EH (cell line): ENCODE results near the gene PIM2.
"Not testable (repeated sequence)": the region's sequence is repeated elsewhere in the genome, so short reads cannot be mapped to it uniquely, and the experiment has no call there.

Experiments used
- DNase-seq: peaks from one replicate; pipeline ENCODE4 v3.0.0-alpha.2; 2015; ENCODE audit warnings: low read depth

Gene PIM2

DNA sequence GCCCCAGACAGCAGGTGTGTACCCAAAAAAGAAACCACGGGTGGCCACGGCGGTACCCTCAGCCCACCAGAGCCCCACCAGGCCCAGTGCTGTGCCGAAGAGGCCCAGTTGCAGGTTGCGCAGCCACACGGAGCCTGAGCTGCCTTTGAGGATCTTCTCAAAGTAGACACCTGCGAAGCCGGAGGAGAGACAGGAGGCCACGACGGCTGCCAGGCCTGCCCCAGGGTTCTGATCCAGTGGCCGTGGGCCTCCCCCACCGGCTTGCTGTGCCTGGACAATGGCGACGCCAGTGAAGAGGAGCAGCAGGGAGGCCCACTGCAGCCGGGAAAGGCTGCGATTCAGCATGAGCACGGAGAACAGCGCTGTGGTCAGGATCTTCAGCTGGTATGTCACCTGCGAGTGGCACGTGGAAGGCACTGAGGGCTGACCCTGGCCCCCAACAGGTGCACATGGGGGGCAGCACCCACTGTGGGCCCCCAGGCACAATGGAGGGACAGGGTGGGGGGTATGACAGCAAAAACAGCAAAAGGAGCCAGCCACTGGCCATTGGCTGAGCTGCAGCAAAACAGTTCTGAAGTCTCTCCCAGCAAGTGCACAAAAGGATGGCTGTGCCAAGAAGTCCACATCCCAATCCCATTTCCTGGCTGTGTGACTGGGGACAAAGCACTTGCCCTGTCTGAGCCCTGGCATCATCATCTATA is 13.6 kb downstream of the PIM2 start:
- no peak for DNase-seq

- DNase-seq: no peak
Measured at GRCh38 chrX:48904626-48905025, 14.2 kb downstream of the PIM2 start.

- no peak for DNase-seq
Measured at GRCh38 chrX:48904180-48904579, 14.6 kb downstream of the PIM2 start.

DNA sequence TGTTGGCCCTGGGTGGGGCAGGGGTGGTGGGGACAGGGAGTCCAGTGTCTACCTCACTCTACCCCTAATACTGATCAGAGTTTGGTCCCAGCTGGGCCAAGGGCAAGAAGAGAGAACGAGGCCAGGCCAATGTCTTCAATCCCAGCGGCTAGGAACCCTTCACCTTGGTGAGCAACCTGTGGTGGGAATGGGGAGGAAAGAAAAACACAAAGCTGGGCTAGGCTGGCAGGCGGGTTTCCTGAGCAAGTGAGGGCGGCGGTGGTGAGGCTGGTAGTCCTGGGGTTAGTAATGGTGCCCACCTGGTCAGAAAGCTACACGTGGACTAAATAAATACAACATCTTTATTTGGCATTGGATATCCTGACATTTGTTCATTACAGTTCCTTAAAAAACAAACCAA is 15.5 kb downstream of the PIM2 start:
- no peak for DNase-seq

DNA sequence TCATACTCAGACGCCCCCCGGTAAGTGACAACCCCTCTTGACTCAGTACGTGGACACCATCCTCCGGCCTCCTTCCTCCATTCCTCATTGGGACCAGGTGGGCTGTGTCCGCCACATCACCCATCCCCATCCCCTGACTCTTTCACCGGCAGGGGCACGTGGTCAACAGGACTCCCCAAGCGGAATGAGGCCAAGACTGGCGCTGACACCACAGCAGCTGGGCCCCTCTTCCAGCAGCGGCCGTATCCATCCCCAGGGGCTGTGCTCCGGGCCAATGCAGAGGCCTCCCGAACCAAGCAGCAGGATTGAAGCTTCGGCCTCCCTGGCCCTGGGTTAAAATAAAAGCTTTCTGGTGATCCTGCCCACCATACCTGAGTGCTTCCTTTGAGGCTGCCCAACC is 16.0 kb downstream of the PIM2 start:
- no peak for DNase-seq

GRCh38 chrX:48902135-48902534 is 16.7 kb downstream of the PIM2 start:
- no peak for DNase-seq

DNA sequence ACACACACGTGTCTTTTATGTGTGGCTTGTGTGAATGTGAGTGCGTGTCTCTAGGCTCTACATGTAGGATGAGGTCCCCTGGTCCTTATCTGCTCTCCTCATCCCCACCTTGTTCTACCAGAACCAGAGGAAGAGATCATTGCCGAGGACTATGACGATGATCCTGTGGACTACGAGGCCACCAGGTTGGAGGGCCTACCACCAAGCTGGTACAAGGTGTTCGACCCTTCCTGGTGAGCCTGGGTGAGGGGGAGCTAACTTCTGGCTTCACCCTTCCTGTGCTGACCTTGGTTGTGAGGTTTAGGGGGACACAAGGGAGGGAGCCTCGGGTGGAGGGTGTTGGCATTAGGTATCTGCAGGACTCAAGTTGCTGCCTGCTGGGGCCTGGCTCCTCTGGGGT is 17.8 kb downstream of the PIM2 start:
- no peak for DNase-seq

- no peak for DNase-seq
Measured at GRCh38 chrX:48899078-48899410, 19.8 kb downstream of the PIM2 start.

- peak; percentile 96 for DNase-seq
Measured at GRCh38 chrX:48897625-48898306, 21.1 kb downstream of the PIM2 start, which contains the start of the genes PQBP1 and TIMM17B. Gene PQBP1, plus strand, starts transcription at chrX:48897930. Its CDS starts 580 bp downstream, at chrX:48898510. Gene TIMM17B, minus strand, starts transcription at chrX:48897768. Its CDS starts 19 bp downstream, at chrX:48897749.

- peak; percentile 75 for DNase-seq
Measured at GRCh38 chrX:48897157-48897624, 21.6 kb downstream of the PIM2 start.

- DNase-seq: peak; percentile 42
Measured at GRCh38 chrX:48896611-48897011, 22.2 kb downstream of the PIM2 start.

DNA sequence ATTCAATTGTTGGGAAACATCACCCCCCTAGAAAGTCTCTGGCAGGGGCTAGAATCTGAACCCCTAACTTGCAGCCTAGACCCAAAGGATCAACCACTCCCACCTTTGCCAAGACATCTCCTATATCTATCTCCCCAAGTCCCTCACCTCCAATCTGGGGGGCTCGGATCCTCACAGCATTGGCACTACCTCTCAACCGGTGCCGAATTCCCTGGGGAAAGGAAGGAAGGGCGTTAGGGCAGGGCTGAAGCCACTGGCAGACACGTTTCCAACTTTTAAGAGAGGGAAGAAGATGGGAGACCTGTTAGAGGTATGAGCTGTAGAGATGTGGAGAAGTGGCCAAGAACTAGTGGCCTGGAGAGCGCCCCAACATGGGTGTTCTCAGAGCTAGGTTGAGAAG is 23.9 kb downstream of the PIM2 start:
- DNase-seq: no peak

DNA sequence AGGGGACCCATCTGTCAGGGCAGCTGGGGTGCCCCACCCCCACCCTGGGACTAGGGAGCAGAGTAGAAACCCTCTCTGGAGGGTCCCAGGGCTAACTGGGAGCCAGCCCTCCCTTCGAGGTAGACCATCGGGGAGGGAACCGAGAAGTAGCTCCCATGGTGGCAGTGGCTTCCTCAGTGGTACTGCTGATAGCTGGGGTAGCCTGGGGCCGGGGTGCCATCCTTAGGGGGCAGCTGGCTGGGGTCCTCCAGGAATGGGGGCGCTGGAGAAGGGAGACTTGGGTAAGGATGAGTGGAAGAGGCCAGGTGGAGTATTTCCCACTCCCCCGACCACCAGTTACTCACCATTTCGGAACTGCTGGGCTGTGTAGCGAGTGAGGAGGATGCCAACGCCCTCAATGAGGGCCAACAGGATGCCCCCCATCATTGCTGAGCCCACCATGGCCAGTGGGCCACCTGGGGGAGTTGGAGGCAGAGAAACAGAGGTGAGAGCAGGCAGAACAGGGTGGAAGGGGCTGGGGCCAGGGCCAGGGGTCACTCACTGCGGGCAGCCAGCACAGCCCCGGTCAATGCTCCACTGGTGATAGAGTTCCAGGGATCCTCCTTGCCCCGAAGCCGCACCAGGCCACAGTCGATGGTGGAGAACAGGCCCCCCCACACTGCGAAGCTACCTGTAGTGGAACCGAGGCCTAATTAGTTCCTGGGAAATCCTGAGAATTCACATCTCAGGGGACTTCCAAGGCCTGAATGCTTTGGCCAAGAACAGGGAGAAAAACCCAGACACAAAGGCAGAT is 25.1 kb downstream of the PIM2 start:
- no peak for DNase-seq

DNA sequence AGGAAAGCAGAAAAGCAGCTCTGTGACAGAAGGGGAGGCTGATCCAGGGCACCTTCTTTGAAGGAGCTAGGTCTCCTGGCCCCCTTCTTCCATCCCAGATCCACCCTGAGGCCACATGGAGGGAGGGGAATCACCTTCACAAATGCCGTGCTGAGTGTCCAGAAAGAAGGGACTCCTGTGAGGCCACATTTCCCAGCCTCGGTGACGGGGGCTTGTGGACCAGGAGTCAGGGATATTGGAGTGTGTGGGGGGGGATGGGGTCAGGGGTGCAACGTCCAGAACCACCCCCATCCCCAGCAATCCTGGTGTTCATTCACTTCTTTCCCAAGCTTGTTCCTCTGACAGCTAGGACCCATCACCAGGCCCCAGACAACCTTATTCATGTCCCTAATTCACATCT is 25.9 kb downstream of the PIM2 start:
- DNase-seq: no peak

- DNase-seq: peak; percentile 92
Measured at GRCh38 chrX:48891402-48892288, 27.2 kb downstream of the PIM2 start.

DNA sequence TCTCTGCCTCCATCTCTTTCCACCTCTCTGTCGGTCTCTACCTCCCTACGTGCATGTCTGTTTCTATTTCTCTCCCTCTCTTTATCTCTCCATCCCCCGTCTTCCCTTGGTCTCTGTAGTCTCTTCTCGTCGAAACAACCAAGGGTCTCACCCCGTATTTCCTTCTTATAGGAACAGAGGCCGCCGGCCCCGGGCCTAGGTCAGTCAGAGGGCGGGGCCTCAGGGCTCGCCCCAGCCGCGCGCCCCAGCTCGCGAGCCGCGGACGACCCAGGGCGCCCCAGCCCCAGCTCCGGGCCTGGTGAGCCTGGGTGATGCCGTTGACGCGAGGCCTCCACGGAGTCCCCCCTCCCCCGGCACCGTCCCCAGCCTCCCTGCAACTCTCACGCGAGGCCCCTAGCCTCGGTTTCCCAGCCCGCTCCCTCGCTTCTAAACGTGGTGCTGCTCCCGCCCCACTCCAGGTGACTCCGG is 27.9 kb downstream of the PIM2 start:
- DNase-seq: no peak

DNA sequence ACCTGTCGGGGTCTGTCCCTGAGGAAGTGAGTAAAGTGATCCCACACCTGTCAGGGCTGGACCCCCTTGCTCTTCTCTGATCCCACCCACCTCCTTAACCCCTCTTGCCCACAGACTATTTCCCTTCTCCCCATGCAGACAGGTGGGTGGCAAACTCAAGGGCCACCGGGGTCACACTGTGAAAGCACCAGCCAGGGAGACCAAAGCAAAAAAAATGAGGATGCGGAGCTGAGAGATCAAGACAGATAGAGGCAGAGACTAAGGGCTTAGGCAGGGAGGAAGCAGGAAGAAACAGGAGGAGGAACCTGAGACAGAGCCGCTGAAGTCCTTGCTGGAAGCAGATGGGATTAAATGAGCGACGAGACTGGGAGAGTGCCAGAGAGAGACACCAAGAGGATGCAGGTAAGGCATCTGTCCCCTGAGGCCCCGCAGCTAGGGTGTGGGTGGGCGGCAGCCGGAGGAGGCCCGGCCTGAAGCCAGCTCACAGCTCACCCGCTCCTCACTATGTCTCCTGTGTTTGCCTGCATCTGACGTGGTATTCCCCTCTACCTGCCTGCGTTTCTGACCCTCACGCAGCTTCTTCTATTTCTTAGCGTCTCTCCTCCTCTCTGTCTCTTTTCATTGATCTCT is 28.4 kb downstream of the PIM2 start:
- DNase-seq: no peak

- not testable (repeated sequence) for DNase-seq
Measured at GRCh38 chrX:48886586-48886985, 32.2 kb downstream of the PIM2 start.

DNA sequence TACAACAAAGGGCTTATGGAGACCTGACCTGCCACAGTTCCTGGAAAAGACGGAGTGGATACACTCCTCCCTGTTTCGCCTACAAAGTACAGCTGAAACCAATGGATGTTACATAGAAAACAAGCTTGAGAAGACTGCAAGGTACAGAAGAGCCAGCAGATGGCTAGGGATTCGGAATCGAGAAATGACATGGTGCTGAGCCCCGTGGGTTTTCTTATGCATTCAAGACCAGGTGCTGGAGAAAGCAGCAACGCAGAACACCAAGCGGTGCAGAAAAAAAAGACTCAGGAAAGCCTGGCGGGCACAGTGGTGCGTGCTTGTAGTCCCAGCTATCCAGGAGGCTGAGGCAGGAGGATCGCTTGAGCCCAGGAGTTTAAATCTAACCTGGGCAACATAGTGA is 35.1 kb downstream of the PIM2 start:
- no peak for DNase-seq

DNA sequence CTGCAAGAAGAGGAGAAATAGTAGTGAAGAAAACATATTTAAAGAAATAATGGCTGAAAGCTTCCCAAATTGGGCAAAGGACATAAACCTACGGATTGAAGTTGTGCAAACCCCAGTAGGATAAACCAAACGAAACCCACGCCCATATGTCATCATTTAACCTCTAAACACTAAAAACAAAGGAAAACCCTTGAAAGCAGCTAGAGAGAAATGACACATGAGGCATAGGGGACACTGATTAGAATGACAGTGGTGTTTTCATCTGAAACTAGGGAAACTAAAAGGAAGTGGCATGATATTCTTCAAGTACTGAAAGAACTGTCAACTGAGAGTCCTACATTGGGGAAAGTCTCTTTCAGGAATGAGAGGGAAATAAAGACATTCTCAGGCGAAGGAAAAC is 41.9 kb downstream of the PIM2 start:
- DNase-seq: not testable (repeated sequence)

DNA sequence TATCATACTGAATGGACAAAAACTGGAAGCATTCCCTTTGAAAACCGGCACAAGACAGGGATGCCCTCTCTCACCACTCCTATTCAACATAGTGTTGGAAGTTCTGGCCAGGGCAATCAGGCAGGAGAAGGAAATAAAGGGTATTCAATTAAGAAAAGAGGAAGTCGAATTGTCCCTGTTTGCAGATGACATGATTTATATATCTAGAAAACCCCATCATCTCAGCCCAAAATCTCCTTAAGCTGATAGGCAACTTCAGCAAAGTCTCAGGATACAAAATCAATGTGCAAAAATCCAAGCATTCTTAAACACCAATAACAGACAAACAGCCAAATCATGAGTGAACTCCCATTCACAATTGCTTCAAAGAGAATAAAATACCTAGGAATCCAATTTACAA is 46.8 kb downstream of the PIM2 start:
- DNase-seq: not testable (repeated sequence)
